SU-DHL-6 (cell line): ENCODE results near the gene MMP24OS.

Experiments
- EZH2phosphoT487 ChIP-seq: fragments of 200-600 bp; sonication (generic), shearing (Covaris generic); conservative IDR thresholded peaks from 2 replicates; pipeline ENCODE4 v1.6.1; 2018; ENCODE audit warnings: mild to moderate bottlenecking, antibody characterized with exemption, low read length, moderate library complexity, mixed read lengths
- TF ChIP-seq, protein P1 (sequence below): fragments of 200-600 bp; sonication (generic); IDR thresholded peaks from one replicate; pipeline ENCODE4 v1.5.1; 2017; ENCODE audit warnings: antibody characterized with exemption, mild to moderate bottlenecking, low read length, moderate library complexity; ENCODE audit not compliant: insufficient read depth, poor library complexity, severe bottlenecking

DNA sequence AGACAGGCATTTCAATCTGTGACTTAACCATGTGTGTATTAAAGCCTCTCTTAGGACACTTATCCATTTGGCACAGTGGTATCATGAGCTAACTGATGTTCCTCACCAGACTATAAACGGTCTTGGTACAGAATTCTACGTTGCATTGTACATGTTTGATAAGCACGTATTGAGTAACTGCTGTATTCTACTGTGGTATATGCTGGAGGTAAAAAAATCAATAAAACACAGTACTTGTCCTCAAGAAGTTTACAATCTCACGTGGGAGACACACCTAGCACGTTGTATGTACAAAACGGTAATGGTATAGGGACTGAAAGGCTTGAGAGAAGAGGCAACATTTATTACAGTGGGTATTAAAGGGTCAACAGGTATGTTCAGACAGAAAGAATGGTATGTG lies 47.5 kb upstream of the MMP24OS start:
- TF ChIP-seq, protein P1, sequence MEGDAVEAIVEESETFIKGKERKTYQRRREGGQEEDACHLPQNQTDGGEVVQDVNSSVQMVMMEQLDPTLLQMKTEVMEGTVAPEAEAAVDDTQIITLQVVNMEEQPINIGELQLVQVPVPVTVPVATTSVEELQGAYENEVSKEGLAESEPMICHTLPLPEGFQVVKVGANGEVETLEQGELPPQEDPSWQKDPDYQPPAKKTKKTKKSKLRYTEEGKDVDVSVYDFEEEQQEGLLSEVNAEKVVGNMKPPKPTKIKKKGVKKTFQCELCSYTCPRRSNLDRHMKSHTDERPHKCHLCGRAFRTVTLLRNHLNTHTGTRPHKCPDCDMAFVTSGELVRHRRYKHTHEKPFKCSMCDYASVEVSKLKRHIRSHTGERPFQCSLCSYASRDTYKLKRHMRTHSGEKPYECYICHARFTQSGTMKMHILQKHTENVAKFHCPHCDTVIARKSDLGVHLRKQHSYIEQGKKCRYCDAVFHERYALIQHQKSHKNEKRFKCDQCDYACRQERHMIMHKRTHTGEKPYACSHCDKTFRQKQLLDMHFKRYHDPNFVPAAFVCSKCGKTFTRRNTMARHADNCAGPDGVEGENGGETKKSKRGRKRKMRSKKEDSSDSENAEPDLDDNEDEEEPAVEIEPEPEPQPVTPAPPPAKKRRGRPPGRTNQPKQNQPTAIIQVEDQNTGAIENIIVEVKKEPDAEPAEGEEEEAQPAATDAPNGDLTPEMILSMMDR = no peak
- TF ChIP-seq EZH2phosphoT487 = no peak
